Putamen (tissue), 1 donor: ENCODE measurements around the gene FSD1L.
A peak's percentile ranks its signal among the peaks of the same experiment; 100 is the strongest.

Experiments
- DNase-seq: peaks from one replicate; pipeline ENCODE4 v3.0.0-alpha.2; 2016; ENCODE audit warnings: low spot score

FSD1L gene

GRCh38 chr9:105436783-105437182, 11.1 kb upstream of the FSD1L start:
- no peak for DNase-seq

- DNase-seq, result no peak
These were observed 10.1 kb upstream of the FSD1L start for GRCh38 chr9:105437704-105438103.

- no peak for DNase-seq
These were observed 9.6 kb upstream of the FSD1L start for GRCh38 chr9:105438141-105438806.

- DNase-seq, result no peak
These were observed 8.4 kb upstream of the FSD1L start for GRCh38 chr9:105439428-105439827.

GRCh38 chr9:105441616-105442160, 6.1 kb upstream of the FSD1L start:
- no peak for DNase-seq

- no peak for DNase-seq
These were observed 4.7 kb upstream of the FSD1L start for GRCh38 chr9:105443121-105443520.

- DNase-seq, result no peak
These were observed 3.7 kb upstream of the FSD1L start for GRCh38 chr9:105444130-105444529.

- no peak for DNase-seq
These were observed 2.5 kb upstream of the FSD1L start for GRCh38 chr9:105445203-105445881.

GRCh38 chr9:105447386-105447813, 434 bp upstream of the FSD1L start:
- DNase-seq, result no peak

- no peak for DNase-seq
These were observed 1.2 kb downstream of the FSD1L start for GRCh38 chr9:105449081-105449480.

GRCh38 chr9:105452185-105452584, 4.4 kb downstream of the FSD1L start:
- DNase-seq, result no peak

- no peak for DNase-seq
These were observed 8.1 kb downstream of the FSD1L start for GRCh38 chr9:105455836-105456475.

- DNase-seq, result no peak
These were observed 9.9 kb downstream of the FSD1L start for GRCh38 chr9:105457560-105458294.

- no peak for DNase-seq
These were observed 10.6 kb downstream of the FSD1L start for GRCh38 chr9:105458404-105458803.

GRCh38 chr9:105459336-105459735, 11.5 kb downstream of the FSD1L start:
- no peak for DNase-seq

- DNase-seq, result no peak
These were observed 19.1 kb downstream of the FSD1L start for GRCh38 chr9:105466898-105467455.

- DNase-seq, result no peak
These were observed 21.0 kb downstream of the FSD1L start for GRCh38 chr9:105468875-105469274.

- DNase-seq, result no peak
These were observed 25.4 kb downstream of the FSD1L start for GRCh38 chr9:105473221-105473620.

GRCh38 chr9:105475302-105475701, 27.5 kb downstream of the FSD1L start:
- peak; percentile 17 for DNase-seq

GRCh38 chr9:105479846-105480245, 32.0 kb downstream of the FSD1L start:
- DNase-seq, result no peak

- DNase-seq, result no peak
These were observed 35.8 kb downstream of the FSD1L start for GRCh38 chr9:105483618-105484017.

- no peak for DNase-seq
These were observed 36.4 kb downstream of the FSD1L start for GRCh38 chr9:105484226-105484625.
